HG03378 (cell line): ENCODE results near the gene ZC3H4.
"Not testable (repeated sequence)": the region's sequence is repeated elsewhere in the genome, so short reads cannot be mapped to it uniquely, and the experiment has no call there.

Source experiments
- ATAC-seq: cut with Tn5 transposase; IDR thresholded peaks from one replicate; pipeline ENCODE4 v1.9.1; 2021; ENCODE audit warnings: mild to moderate bottlenecking, moderate library complexity; ENCODE audit not compliant: unreplicated experiment

The ZC3H4 gene

DNA sequence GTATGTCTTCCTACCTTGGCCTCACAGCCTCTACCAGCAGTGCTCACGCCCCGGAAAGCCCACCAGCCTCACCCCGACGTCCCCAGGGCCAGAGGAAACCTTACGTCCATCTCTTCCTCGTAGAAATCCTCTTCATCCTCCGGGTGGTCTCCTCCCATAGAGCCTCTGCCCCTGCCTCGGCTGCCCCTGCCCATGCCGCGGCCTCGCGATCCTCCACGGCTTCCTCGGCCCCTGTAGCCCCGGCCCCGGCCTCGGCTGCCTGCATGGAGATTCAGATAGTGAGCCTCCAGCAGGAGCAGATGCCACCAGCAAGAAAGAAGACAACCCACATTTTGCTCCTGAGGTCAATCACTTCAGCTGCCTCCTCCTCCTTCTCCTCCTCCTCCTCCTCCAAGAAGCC is 27.3 kb downstream of the ZC3H4 start:
- no peak for ATAC-seq

DNA sequence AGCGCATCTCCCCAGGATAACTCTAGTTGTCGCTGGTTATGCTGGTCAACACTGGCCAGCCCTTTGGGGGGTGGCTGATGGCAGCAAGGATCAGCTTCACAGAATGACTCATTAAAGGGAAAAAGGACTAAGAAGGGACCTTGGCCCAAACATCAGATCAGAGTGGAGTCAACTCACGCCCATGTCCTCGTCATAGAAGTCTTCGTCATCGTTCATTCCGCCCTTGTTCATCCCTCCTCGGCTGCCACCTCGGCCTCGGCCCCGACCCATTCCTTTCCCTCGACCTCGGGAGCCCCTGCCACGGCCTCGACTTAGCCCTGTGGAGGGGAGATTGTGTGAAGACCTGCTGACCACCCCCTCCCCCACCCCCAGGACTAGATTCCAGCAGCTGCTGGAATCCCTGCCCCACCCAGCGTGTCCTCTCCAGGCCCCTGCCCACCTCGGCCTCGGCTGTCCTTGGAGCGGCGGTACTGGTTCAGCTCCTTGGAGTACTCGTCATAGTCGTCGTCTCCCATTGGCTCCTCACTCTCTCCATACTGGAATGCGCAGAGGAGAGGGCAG is 28.6 kb downstream of the ZC3H4 start:
- no peak for ATAC-seq

DNA sequence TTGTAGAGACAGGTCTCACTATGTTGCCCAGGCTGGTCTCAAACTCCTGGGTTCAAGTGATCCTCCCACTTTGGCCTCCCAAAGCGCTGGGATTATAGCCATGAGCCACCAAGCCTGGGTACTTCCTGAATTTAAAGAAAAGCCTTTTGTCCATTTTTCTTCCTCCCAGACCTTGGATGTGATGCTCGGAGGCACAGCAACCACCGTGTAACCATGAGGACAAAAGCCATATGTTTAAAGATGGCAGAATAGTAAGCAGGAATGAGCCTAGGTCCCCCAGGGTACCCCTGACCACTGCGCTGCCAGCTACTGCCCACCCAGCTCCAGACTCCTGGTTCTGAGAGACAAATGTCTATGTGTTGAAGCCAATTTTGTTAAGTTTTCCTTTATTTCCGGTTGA is 31.1 kb downstream of the ZC3H4 start:
- ATAC-seq = no peak

DNA sequence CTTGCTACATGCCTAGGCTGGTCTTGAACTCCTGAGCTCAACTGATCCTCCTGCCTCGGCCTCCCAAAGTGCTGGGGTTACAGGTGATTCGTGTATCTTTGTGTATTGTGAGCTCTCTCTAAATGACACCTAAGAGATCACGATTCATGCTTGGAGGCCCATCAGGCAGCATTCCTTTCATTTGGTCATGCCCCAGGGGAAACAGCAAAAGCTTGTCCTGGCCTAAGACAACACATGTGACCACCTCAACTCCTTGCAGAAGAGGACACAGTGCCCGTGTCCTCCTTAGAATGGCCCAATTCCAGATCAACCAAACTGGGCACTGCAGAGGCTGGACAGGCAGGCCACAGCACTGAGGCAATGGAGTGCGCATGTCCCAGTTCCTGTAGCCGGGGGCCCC is 32.5 kb downstream of the ZC3H4 start:
- no peak for ATAC-seq

DNA sequence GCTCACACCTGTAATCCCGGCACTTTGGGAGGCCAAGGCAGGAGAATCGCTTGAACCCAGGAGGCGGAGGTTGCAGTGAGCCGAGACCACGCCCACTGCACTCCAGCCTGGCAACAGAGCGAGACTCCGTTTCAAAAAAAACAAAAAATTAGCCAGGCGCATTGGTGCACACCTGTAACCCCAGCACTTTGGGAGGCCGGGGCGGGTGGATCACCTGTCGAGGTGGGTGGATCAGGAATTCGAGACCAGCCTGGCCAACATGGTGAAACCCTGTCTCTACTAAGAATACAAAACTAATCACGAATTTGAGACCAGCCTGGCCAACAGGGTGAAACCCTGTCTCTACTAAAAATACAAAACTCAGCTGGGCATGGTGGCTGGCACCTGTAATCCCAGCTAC is 35.2 kb downstream of the ZC3H4 start:
- not testable (repeated sequence) for ATAC-seq

DNA sequence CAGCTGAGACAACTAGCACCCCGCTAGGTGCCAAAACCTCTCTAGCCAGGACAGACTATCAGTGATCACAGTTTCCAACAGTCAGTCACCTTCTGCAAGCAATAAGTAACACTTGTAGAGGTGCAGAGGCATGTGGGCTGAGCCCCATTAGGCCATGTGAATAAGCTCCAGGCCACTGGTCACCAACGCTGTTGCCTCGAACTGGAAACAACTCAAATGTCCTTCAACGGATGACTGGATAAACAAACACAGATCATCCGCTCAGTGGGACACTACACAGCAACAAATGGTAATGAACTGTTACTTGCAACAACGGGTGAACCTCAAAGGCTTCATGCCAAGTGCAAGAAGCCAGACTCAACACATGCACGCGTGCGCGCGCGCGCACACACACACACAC is 37.6 kb downstream of the ZC3H4 start:
- ATAC-seq = no peak

DNA sequence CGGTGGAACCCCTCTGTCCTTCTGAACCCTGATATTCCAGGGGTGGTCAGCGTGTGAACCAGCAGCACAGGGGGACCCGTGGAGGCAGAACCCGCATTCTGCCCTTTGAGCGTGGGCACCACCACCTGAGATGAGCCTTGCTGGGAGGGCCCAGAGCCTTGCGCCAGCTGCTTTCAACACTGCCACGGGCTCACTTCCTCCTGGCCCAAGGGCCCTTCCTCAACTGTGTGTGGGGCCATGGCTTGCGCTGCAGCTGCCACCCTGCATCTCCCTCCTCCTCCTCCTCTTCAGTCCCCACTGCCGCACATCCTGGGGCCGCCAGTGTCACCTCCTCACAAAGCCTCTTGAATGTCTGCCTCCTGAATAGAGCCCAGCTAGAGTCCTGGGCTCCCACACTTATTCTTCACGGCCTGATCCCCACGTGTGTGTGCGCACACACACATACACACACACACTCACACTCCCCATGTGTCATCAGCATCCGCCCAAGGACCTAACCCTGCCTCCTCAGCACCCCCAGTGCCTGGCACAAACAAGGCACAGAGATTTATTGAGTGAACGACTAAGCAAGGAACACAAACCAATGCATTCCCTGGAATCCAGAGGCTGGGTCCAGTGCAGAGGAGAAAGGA is 38.3 kb downstream of the ZC3H4 start:
- ATAC-seq = no peak

DNA sequence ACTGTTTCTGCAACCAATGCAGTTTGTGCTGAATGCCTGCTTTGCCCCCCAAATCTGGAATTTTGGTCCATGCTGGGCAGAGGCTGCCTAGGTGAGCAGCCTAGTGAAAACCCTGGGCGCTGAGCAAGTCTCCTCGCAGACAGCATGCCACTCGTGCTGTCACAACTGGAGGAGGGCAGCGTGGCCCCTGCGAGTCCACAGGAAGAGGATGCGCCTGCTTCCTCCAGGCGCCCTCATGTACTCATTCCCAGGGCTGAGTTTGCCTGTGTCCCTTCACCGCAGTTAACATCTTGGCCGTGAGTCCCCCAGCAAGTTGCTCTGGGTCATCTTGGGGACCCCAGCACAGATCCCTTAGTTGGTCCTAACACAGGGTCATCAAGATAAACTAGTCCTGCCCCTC is 39.0 kb downstream of the ZC3H4 start:
- ATAC-seq = no peak

DNA sequence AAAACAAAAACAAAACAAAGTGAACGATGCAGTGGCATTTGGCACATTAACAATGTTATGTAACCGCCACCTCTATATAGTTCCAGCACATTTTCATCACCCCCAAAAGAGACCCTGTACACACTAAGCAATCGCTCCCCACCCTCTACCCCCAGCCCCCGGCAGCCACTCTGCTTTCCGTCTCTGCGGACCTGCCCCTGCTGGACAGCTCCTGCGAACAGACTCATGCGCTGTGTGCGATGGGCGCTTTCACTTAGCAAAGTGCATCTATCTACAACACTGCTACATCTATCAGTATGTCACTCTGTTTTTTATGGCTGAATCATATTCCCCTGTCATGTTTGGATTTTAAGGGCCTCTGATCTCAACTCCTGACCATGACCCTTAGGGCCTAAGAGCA is 40.0 kb downstream of the ZC3H4 start:
- no peak for ATAC-seq

DNA sequence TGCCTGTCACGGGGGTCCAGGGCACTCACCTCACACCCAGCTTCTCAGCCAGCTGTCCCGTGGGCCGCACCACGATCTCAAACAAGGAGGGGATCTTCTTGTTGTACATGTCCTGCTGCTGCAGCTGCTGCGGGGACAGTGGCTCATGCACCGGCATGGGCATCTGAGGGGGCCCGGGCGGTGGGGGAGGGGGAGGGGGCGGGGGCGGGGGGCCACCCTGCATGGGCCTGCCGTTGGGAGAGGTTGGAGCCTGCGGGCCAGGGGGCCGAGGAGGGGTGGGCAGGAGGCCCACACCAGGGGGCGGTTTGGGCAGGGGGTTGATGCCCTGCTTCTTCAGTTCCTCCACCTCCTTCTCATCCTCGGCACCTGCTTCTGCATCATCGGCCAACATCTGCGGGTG is 41.3 kb downstream of the ZC3H4 start:
- ATAC-seq = no peak

DNA sequence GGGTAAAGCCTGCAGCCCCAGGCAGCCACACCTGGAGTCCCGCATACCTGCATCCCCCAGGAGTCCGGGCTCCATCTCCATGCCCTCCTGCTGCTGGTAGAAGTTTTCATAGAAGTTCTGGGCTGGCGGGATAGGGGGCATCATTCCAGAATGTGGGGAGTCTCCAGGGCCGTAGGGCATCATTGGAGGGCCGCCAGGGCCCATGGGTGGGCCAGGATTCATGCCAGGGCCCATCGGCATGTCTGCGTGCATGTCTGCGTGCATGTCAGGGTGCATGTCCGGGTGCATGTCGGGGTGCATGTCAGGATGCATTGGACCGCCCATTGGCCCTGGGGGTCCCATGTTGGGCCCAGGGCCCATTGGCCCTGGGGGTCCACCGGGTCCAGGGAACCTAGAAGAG is 41.8 kb downstream of the ZC3H4 start:
- no peak for ATAC-seq

DNA sequence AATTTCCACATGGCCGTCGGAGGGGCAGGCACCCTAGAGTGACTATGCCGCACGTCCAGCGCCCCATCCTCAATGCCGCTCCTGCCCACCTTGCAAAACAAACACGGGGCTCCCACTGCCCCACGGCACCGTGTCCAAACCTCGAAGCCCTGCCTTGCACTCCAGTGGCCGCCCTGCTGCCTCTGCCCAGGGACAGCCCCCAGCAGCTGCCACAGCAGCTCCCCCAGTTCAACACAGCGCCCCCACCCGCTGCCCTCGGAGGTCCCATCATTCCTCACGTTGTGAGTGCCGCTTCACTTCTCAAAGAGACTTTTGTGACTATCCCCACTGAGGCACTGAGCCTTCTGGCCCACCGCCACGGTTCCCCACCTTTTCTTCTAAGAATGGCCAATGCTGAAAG is 42.8 kb downstream of the ZC3H4 start:
- no peak for ATAC-seq

DNA sequence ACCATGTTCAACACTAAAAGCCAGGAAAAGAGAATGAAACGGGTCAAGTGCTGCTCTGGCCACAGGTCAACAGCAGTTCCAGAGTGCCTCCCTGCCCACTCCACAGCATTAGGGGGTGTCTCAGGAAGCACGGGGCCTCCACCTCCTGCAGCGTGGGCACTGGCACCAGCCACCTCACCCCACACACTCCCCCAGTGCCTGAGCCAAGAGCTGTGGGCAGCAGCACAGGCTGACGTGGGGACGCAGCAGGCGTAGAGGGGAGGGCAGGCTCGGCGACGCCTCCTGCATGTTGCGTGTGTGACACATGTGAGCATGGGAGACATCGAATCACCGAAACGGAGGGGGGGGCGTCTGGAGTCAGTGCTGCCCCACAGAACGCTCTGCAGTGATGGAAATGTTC is 43.8 kb downstream of the ZC3H4 start:
- ATAC-seq = no peak

DNA sequence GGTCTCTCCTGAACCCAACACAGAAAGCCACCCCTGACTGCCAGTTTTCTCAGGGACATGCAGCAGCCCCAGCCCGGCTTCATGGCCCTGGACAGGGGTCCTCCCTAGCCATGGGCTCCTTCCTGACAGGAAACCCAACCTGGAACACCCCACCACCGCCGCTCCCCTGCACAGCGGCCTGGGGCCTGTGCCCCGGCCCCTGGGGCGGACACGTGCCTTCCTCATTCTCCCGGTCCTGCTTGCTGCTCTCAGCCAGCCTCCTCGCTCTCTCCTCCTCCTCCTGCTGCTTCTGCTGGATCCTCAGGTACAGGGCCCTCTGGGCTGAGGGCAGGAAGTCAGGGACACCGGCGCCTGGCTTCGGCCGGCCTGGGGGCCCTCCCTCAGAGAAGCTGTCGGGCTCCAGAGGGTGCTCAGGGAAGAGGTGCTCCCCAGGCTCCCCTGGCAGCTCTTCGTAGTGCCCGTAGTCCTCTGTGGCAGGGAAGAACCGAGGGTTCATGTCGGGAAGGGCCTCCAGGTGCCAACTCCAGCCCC is 44.6 kb downstream of the ZC3H4 start:
- ATAC-seq = no peak

DNA sequence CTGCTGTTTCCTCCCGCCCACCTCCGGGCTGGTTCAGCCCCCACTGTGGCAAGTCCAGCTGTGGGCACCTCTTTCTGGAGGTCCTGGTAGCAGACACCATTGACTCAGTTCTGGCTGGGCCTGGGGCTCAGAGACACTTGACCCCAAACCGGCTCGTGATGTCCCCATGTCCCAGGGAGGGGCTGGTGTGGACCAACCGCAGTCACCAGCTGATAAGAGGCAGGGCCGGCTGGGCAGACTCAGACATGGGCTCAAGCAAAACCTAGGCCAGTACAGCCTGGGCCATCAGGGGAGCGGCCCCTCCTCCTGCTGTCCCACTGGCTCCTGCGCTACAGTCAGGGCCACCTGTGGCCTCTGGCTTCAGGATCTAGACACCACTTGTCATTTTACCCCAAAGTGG is 45.3 kb downstream of the ZC3H4 start:
- ATAC-seq = no peak

DNA sequence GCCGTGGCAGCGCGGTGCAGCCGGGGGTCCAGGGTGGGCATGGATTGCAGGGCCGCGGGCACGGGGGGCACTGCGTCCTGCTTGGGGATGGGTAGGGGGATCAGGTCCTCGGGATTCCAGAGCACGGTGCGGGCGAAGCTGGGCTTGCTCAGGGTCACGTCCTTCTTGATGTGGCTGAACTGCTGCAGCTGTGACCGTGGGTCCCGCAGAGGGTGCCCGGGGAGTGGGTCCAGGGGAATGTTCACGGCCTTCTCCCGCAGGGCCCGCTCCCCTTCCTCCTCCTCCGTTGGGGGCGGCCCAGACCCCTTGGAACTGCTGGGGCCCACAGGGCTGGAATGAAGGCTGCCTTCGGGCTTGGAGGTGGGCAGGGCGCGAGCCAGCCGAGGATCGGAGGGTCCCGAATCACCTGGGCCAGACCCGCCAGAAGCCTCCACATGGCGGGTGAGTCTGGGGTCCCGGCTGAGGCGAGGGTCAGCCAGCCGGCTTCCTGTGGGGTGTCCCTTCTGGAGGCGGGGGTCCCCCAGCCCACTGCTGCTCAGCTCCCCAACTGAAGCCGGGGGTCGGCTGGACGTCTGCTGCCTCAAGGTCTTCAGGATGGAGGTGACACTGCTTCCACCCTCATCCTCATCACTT is 46.2 kb downstream of the ZC3H4 start:
- ATAC-seq = no peak

DNA sequence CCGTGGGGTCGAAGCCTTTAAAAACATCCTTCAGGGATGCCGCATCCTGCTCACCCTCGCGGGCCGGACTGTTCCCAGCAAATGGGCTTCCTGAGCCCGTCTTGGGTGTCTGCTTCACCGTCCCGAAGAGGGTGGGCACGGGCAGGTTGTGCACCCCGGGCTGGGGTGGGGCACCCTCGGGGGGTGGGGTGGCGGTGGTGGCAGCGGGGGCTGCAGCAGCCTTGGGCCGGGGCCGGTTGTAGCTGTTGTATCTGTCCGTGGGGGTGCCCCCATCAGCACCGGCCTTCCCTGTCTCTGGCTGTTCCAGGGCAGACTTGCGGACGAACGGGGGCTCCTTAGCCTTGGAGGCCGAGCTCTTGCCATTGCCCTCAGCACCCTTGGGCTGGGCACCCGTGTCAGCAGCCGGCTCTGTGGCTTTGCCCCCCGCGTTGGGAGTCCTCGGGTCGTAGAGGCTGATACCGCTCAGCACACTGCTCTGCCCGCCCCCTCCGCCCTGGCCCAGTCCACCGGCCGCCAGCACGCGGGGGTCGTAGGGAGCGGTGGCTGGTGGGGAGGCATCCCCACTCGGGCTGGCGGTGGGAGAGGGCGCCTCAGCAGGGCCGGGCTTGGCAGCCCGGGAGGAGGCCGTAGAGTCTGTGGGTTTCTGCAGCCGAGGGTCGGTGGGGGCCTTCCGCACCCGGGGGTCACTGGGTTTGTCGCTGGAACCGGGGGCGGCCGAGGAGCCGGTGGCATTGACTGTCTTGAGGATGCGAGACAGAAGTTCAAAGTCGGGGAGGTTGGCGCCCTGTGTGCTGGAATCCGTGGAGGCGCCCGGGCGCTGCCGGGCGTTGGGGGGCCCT is 47.0 kb downstream of the ZC3H4 start:
- no peak for ATAC-seq

DNA sequence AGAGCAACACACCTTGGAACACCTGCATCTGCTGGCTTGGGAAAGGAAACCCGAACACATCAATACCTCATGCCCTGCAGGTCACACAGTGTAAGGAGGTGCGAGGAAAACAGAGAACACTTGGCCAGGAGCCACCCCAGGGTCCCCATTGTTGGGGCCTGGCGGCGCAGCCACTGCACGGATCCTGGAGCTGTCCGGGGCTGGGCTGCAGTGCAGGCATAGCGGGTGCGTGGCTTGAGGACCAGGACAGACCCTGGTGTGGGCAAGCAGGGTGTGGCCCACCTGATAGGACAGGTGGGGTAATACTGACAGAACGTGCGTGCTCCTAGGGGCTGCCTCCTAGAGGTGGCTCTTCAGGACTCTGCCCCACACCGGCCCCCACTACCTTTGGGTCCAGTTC is 48.3 kb downstream of the ZC3H4 start:
- no peak for ATAC-seq

DNA sequence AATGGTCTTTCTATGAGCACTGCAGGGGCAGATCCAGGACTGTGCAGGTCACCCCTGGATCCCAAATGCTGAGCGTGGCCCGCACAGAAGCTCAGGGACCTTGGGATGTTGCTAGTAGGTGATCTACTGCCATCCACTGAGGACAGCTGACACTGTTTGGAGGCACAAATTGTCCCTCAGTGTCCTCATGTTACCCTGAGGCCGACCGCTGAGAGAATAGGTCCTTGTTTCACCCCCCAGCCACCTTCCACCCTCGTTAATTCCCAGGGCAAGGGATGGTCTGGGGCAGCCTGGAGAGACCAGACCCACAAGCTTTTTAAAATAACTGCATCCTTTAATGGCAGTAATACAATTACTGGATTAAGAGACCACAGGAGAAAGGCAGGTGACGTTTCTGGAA is 49.7 kb downstream of the ZC3H4 start:
- no peak for ATAC-seq

DNA sequence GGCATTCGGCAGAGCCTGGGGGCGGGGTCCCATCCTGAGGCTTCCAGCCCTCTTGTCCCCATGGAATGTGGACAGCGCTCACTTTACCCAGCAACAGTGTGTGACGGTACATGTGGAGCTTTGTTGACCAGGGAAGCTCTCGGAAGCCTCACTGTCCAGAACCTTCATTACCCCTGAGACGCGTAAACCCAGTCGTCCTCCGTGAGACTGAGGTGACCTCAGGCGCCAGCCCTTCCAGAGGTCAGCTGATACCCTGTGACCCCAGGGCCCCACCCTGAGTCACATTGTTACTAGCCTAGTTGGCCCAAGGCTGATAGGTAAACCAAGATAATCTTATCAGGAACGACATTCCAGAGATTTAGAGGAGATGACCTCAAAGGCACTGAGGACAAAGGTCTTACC is 55.0 kb downstream of the ZC3H4 start:
- ATAC-seq = no peak

DNA sequence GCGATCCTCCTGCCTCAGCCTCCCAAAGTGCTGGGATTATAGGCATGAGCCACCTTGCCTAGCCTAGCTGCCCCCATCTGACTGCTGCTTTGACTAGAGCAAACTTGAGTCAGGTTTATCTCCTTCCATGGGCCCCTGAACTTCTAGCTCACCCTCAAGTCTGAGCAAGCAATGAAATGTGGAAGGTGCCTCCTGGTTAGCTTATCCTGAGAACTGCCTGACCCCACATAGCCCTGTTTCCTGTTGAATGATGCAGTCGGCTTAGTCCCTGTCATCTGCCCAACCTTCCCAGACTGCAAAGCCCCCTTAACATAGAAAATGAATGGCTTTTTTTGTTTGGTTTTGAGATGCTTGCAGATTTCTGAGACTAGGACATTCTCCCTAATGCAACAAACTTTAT is 56.2 kb downstream of the ZC3H4 start:
- no peak for ATAC-seq

DNA sequence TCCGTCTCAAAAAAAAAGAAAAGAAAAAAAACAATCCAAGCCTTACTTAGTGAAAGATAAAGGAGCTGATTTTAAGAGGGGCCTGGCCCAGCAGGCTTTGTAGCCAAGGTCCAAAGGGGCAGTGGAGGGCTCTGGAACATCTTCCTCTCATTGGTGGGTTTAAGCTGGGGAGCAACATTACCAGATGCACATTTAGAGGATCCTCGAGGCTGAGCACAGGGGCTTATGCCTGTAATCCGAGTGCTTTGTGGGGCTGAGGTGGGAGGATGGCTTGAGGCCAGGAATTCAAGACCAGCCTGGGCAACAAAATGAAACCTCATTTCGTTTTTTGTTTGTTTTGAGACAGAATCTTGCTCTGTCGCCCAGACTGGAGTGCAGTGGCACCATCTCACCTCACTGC is 57.2 kb downstream of the ZC3H4 start:
- no peak for ATAC-seq
